Stimulated activated CD8-positive, alpha-beta memory T cell treated with anti-CD3 and anti-CD28 coated beads, Interleukin-12 subunit alpha, Interleukin-12 subunit beta, amount 100 ng/mL, for 1 hour (primary cell): ENCODE results near the gene SERBP1.
"Not testable (repeated sequence)": the region's sequence is repeated elsewhere in the genome, so short reads cannot be mapped to it uniquely, and the experiment has no call there.

Experiments
- DNase-seq: peaks from one replicate; pipeline ENCODE4 v3.0.0-alpha.2; 2020; ENCODE audit warnings: low read depth

Gene SERBP1

GRCh38 chr1:67430358-67431155 is at the start of gene SERBP1:
SERBP1 (minus strand) TSS chr1:67430402; CDS start chr1:67430300, 102 bp downstream.
- DNase-seq, result peak; percentile 89

GRCh38 chr1:67479146-67479891 is 49.1 kb upstream of the SERBP1 start:
- DNase-seq, result no peak

GRCh38 chr1:67476906-67477305 is 46.7 kb upstream of the SERBP1 start:
- DNase-seq, result no peak

- DNase-seq, result no peak
Observed at GRCh38 chr1:67476006-67476482, 45.8 kb upstream of the SERBP1 start.

- no peak for DNase-seq
Observed at GRCh38 chr1:67472056-67472455, 41.9 kb upstream of the SERBP1 start.

GRCh38 chr1:67469431-67469830 is 39.2 kb upstream of the SERBP1 start:
- DNase-seq, result no peak

- no peak for DNase-seq
Observed at GRCh38 chr1:67468066-67468718, 38.0 kb upstream of the SERBP1 start.

- no peak for DNase-seq
Observed at GRCh38 chr1:67465375-67465774, 35.2 kb upstream of the SERBP1 start.

GRCh38 chr1:67464746-67465145 is 34.5 kb upstream of the SERBP1 start:
- no peak for DNase-seq

GRCh38 chr1:67464058-67464457 is 33.9 kb upstream of the SERBP1 start:
- no peak for DNase-seq

- DNase-seq, result no peak
Observed at GRCh38 chr1:67463298-67463955, 33.2 kb upstream of the SERBP1 start.

GRCh38 chr1:67460676-67461500 is 30.7 kb upstream of the SERBP1 start:
- no peak for DNase-seq

- DNase-seq, result no peak
Observed at GRCh38 chr1:67459068-67459467, 28.9 kb upstream of the SERBP1 start.

- no peak for DNase-seq
Observed at GRCh38 chr1:67458663-67459062, 28.5 kb upstream of the SERBP1 start.

- no peak for DNase-seq
Observed at GRCh38 chr1:67457247-67457646, 27.0 kb upstream of the SERBP1 start.

GRCh38 chr1:67451815-67452214 is 21.6 kb upstream of the SERBP1 start:
- DNase-seq, result no peak

GRCh38 chr1:67451356-67451755 is 21.2 kb upstream of the SERBP1 start:
- DNase-seq, result no peak

GRCh38 chr1:67446893-67447292 is 16.7 kb upstream of the SERBP1 start:
- DNase-seq, result no peak

GRCh38 chr1:67446014-67446413 is 15.8 kb upstream of the SERBP1 start:
- DNase-seq, result not testable (repeated sequence)

GRCh38 chr1:67441739-67442281 is 11.6 kb upstream of the SERBP1 start:
- DNase-seq, result no peak

GRCh38 chr1:67441183-67441582 is 11.0 kb upstream of the SERBP1 start:
- no peak for DNase-seq
